Epithelial cell of esophagus (primary cell): ENCODE data around the gene HSD17B14.

ENCODE experiments used
- DNase-seq: peaks from one replicate; pipeline ENCODE4 v3.0.0; 2010; ENCODE audit warnings: low read depth
- H3K4me3 ChIP-seq: 2 replicates; pipeline ENCODE4 v1.5.1; 2011; ENCODE audit warnings: mild to moderate bottlenecking, low read length, control low read depth
- TF ChIP-seq, protein P1 (sequence below): IDR thresholded peaks from 2 replicates; pipeline ENCODE4 v1.5.1; 2011; ENCODE audit warnings: low read depth, mild to moderate bottlenecking, low read length, control low read depth, inconsistent platforms; ENCODE audit not compliant: insufficient read depth; ENCODE audit errors: missing control alignments

Gene HSD17B14

DNA sequence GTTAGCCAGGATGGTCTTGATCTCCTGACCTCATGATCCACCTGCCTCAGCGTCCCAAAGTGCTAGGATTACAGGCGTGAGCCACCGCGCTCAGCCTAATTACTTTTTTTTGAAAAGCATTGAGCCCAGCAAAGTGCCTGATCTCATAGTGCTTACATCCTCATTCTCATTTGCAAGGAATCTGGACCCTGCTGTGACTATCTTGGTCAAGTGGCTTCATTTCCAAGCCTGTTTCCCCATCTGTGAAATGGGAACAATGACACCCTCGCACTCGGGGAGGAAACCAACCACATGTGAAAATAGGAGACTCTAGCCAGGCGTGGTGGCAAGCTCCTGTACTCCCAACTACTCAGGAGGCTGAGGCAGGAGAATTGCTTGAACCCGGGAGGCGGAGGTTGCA, 33.8 kb upstream of the HSD17B14 start:
- no peak for DNase-seq
- H3K4me3 ChIP-seq = no peak overlapping the region
- TF ChIP-seq, protein P1, sequence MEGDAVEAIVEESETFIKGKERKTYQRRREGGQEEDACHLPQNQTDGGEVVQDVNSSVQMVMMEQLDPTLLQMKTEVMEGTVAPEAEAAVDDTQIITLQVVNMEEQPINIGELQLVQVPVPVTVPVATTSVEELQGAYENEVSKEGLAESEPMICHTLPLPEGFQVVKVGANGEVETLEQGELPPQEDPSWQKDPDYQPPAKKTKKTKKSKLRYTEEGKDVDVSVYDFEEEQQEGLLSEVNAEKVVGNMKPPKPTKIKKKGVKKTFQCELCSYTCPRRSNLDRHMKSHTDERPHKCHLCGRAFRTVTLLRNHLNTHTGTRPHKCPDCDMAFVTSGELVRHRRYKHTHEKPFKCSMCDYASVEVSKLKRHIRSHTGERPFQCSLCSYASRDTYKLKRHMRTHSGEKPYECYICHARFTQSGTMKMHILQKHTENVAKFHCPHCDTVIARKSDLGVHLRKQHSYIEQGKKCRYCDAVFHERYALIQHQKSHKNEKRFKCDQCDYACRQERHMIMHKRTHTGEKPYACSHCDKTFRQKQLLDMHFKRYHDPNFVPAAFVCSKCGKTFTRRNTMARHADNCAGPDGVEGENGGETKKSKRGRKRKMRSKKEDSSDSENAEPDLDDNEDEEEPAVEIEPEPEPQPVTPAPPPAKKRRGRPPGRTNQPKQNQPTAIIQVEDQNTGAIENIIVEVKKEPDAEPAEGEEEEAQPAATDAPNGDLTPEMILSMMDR = no peak

DNA sequence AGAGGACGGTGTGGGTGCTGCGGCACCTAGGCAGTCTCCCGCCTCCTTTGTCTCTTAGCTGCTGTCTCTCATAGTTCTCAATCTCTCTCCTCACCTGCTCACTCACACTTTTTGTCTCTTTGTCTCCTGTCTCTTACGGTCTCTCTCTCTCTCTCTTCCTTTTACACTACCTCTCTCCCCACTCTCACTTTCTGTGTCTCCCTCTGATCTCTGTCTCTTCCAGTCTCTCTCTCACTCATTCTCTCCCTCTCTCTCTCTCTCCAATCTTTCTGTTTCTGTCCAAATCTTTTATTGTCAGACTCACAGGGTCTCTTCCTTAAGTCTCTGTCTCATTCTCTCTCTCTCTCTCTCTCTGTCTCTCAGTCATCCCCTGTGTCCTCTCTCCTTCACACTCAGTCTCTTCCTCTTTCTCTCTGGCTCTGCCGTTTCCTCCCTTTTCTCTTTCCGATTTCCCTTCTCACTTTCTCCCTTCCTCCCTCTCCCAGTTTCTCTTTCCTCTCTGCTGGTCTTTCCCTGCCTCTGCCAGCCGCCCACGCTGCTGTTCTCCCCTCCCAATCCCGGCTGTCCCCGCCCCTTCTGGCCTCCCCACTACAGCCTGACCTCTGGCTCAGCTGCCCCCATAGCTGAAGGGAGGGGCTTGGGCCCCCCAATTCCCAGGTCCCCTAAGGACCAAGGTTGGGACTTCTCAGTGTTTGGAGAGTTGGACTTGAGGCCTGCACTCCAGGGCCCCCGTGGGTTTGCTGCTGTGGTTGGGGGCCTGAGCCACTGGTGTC, 32.0 kb upstream of the HSD17B14 start, which contains the start of gene PLEKHA4:
Gene PLEKHA4, minus strand, starts transcription at position 504 of the 773 bp plus-strand sequence. CDS start 997 bp downstream, outside the sequence.
- H3K4me3 ChIP-seq = peak within 1 kb of the TSS; percentile 9
- no peak for DNase-seq
- TF ChIP-seq, protein P1 = no peak

DNA sequence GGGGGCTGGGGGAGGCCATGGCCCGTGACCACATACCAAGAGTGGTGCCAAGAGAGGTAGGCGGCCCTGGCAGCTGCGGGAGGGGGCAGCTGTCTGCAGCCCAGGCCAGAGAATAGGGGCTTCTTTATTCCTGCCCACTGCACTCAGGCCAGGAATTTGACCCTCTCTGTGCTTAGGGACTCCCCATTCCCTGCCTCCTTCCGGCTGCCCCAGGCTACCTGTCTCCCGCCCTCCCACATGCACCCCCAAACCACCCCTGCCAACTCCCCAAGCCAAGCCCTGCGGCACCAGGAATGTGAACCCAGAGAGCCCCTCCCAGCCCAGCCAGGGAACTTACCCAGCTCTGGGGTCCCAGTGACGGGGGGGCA, 31.4 kb upstream of the HSD17B14 start:
- TF ChIP-seq, protein P1 = no peak
- peak overlapping the region; percentile 9 for H3K4me3 ChIP-seq
- DNase-seq = no peak

DNA sequence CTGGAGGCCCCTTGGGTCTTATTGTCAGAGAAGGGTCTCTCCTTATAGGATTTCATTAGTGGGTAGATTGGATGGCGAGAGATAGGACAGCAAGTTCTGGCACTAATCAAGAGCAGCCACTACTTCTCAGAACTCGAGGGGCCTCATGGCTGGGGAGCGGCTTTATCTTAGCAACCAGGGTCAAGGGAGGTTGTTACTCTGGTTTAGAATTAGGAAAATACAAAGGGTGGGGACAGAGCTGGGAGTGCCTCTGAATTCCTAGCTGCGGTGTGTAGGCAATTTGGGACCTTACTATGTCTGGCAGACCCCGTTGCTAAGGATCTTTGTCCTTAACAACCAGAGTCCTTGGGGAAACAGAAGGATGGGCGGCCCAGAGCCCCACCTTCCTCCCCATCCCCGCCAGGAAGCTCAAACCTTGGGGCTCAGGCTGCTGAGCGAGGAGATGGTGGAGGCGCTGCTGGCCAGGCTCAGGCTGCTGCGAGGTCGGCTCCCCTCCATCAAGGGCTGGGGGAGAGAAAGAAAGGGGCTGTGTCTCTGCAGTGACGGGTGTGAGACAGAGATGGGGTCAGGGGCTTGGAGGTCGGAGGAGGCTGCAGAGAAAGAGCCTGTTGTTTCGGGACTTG, 30.9 kb upstream of the HSD17B14 start:
- H3K4me3 ChIP-seq = no peak overlapping the region
- no peak for DNase-seq
- TF ChIP-seq, protein P1 = no peak

DNA sequence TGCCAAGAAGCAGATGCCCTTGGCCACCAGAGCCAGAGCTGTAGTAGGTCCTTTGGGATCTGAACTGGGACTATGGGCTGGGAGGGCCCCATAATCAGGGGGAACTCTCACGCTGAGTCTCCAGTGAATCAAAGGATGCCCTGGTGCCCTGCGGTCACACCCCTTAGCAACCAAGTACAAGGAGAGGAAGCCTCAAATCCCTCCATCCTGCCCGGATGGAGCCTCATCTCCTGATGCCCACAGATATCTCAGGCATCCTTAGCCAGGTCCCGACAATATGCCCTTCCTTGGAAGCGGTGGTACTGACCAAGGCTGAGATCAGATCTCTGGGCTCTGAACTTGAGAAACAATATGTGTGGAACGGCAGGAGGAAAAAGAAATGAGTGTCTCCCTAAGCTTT, 30.4 kb upstream of the HSD17B14 start:
- no peak overlapping the region for H3K4me3 ChIP-seq
- no peak for DNase-seq
- TF ChIP-seq, protein P1 = no peak

DNA sequence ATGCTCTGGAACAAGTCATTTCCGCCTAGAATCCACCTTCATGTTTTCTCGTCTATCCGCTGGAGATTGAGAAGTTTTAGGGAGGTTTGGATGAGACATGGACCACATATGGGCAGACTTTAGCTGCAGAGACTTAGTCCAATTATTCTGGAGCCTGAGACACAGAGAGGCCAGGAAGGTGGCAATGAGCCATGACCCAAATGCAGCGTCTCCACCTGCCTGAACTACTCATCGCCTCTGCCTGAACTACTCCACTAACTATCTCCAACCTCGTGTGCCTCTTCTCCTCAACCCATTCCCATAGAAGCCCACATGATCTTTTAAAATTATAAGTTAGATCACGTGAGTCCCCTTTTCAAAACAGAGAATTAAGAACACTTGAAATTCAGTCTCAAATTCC, 26.5 kb upstream of the HSD17B14 start:
- DNase-seq = no peak
- TF ChIP-seq, protein P1 = no peak
- H3K4me3 ChIP-seq = no peak overlapping the region
